ENCODE measurements around the gene ERBB4.

Gene ERBB4

DNA sequence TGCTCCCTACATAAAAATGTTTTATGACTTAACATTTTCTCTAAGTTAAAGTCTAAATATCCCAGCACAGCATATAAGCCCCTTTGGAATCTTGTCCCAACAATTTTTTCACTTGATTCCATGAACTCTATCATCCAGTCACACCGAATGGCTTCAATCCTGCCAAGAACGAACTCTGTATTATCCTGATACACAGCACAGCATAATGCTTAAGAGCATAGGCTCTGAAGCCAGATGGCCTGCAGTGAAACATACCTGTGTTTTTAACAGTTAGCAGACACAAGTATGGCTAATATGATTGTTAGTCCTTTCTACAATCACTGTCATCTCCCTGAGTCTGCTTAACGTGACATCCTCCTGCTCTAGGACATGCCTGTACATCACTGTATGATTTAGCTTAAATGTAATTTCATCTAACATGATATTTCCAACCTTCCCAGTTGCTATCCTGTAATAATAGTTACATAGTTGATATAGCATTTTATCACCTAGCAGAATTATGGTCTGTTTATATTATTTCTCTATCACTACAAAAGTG lies 669.5 kb downstream of the ERBB4 start:
- DNase-seq = no peak

DNA sequence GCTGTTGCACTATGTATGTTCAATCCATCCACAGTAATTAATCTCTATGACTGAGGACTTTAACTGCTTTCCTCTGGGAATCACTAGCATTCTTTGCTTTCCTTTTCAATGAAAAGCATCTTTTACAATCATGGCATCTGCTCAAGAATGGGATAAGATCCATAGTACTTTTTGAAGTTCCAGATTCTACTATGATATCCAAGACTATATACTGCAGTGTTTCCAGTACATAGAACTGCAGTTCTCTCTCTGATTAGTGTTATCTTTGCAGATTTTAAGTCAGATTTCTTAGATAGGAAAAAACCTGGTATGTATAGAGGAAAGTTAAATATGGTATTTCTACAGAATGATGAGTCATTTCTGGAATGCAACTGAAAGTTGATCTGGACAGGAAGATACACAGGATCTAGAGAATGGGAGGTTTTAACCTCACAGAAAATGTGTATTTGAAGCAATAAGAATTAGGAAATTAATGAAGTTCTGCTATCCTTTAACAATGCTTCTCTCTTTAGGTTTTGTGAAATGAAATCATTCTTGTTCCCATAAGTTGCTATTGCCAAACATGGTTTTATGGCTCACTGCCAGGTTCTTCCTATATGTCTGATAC lies 670.7 kb downstream of the ERBB4 start:
- DNase-seq = no peak

DNA sequence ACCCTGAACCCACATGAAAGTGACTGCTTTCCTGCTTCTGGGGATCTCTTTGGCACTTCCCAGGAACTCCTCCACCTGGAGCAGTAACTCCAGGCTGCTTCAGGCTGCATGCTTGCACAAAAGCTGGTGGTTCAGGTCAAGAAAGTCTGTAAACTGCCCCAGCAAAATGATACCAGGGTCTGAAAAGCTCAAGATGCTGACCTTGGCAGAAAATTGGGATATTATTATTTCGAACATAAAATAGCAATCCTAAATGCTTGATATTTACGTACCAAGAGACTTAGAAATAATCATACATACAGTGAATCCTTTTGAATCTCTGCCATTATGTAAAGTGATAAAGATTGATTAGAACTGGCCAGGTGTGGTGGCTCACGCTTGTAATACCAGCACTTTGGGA lies 674.3 kb downstream of the ERBB4 start:
- DNase-seq = no peak

DNA sequence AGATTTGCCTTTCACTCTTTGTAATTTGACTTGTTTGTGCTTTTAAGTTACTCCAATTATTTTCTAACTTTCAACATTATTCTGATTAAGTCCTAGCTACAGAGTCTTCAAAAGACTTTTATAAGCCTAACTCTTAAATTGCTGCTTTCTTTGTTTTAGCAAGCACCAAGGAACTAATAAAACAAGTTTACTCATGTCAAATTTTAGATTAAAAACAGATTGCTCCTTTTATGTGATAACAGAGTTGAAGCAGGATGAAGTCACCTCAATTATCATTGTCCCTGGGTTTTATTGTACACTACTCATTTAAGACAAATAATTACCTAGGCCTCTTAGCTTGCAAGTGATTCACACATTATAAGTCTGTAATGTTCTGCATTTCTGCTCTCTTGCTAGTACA lies 678.4 kb downstream of the ERBB4 start:
- DNase-seq = no peak

DNA sequence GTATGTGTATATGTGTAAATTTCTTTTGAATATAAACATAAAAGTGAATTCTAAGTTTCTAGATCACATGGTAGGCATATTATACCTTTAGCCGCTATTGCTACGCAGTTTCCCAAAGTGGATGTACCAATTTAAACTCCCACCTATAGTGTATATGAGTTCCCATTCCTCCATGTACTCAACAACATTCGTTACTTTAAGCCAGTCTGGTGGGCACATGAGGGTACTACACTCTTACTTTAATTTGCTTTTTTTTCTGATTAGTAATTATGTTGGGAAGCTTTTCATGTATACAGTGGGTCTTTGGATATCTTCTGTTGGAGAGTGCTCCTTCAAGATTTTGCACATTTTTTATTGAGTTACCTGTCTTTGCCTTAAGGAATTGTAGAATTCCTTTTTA lies 683.8 kb downstream of the ERBB4 start:
- no peak for DNase-seq

DNA sequence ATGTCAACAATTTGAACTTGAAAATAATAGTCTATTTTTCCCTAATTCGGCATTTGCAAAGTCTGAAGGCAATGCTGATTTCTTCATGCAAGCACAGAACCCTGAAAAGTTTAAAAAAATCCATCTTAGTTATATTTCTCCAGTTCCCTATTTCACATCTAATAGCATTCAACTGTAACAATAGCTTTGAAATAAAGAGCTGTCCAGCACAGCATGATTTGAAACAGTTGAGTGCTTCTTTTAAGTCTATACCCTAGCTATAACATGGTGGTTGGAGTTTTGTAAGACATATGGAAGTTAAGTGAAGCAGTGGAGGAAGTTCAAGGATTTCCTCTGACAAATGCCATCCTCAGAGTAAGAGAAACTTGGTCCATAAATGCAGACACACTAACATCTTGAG lies 691.9 kb downstream of the ERBB4 start:
- DNase-seq = no peak

DNA sequence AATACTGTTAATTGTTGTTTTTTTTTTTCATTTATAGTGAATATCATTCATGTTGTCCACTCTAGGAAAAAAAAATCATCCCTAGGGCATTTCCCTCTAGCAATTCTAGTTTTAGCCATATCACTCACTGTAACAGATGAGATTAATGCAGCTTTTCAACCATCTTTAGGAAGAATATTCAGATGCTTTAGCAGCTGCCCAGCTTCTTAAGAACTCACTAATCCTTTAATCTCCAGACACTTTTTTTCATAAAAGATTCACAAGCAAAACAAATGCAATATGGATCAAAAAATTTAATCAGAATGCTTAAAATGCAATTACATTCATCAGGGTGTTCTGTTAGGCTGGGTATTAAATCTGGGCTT lies 692.6 kb downstream of the ERBB4 start:
- no peak for DNase-seq

DNA sequence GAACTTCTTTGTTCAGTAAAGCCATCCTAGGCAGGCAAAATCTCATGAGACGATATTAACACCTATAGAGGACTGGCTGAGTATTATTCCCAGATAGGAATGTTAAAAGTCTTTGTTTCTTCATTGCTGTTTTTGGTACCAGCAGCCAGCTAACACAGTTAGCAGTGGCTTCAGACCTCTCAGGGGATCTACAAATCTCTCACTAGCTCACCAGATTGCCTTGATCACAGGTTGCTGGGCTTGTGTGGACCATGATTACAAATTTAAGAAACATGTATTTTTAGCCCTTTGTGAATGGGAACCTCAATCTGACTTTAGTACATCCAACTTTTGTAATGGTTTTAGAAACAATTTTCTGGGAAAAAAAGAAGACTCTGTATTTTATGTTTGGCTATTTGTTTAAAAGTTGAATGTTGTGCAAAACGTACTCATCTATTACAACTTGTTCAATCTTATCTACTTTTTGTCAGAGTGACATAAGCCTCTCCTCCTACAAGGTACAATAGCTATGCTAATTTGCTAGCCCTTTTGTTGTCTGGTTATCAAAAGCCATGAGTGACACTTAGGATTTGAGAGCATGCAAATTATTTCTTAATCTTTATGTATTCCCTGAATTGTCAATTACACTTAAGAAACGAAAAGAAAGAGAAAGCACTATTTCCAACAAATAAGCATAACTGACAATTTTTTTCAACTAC lies 693.1 kb downstream of the ERBB4 start:
- DNase-seq = no peak

DNA sequence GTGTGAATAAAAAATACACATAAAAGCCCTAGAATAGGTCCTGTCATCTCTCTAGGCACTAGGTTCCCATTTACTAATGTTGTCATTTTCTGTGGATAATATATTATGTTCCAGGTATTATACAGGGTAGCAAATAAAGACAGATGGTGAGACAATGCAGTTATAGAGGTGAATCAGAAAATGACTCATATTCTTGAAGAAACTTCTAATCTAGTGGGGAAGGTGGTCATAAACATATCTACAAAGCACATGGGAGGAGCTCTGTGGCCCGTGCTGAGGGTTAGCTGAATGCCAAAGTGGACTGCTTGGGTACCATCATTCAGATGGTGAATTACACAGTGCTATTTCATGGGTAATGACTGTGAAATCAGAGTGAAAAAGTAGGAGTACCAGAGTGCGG lies 700.9 kb downstream of the ERBB4 start:
- DNase-seq = no peak

DNA sequence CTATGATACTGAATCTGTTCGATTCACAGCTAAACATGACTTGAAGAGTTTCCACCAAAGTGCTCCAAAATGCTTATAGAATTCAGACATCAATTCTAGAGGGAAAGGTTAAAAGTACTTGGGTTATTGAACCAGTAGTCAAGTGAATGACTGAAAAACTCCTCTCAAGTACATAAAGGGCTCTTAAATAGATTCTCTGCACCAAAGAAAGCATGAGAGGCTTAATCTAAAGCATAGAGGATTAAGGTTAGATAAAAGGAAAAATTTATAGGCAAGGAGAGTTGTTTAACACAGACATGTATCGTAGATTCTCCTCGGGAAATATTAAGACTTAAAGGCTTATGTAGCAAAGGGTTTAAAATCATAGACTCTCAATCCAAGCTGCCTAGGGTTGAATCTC lies 701.4 kb downstream of the ERBB4 start:
- DNase-seq = no peak

DNA sequence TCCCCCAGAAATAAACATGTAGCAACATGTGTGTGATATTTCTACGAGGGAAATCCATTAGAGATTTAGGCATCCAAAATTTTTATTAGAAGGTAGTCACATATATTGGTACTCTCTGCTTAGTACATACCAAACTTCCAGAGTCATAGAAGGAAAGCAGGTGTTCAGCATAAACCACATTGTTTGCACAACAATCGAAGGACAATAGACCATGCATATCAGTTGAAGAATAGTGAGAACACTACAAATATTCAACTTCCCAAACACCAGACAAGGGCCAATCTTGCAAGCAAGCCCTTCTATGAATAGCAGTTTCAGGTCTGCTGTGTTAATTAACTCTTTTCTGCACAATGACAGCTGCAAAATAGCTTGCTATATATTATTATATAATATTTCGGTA lies 702.2 kb downstream of the ERBB4 start:
- DNase-seq = no peak

DNA sequence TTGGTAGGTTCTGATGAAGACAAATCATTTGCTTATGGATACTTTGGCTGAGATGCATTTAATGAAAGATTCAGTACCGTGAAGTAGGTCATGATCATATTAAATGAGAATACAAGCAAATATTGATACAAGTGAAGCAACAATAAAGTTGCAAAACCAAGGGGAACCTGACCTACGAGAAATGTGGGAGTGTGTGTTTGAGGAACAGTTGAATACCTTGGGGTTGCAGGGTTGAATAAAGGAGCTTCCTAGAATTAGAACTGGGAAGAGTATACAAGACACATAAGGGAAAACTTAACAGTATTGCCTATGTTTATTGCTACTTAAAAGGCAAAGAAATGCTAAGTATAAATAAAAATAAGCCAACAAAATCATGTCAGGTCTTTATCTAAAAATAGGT lies 702.9 kb downstream of the ERBB4 start:
- no peak for DNase-seq

DNA sequence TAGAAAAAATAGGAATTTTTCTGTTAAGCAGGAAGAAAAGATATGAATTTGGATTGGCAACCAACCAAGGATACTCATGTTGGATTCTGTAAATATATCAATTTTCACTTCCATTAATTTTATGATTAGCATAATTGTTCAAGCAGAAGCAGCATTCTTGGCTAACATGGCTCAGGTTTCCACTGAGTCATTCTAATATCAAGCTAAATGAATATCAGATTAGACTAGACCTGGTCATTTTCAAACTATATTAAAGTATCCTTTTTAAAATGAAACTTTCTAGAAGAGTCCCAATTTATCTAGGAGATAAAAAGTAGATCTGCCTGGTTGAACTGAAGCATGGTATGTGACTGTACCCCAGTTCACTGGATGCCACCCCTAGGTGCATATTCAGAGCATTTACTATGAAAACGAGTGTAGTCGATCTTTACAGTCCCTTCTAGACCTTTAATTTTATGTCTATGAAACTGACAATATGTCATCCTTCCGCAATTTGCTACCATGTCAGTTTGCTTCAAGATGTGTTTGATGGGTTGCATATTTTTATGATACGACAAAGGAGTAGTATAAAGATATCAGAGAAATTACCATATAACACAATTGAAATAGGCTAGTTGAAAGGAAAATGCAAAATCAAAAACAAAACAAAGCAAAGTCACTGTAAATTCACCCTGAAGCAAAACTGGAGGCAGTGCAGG lies 704.9 kb downstream of the ERBB4 start:
- no peak for DNase-seq

DNA sequence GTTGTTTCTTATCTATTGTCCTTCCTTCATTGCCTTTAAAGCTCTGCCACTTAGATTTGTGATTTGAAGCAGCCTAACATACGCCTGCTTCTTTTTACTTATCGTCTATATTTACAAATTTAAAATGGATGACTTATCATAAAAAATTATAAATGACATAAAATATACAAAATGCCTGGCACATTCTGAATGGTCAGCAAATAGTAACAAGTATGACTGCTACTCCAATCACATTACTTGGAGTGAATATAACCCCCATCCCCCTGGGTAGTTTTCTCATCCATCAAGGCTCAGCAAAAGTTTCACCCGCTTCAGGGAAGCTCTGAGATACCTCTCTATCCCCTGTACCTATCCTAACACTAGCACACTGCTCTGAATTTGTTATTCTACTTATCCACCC lies 708.9 kb downstream of the ERBB4 start:
- DNase-seq = no peak

DNA sequence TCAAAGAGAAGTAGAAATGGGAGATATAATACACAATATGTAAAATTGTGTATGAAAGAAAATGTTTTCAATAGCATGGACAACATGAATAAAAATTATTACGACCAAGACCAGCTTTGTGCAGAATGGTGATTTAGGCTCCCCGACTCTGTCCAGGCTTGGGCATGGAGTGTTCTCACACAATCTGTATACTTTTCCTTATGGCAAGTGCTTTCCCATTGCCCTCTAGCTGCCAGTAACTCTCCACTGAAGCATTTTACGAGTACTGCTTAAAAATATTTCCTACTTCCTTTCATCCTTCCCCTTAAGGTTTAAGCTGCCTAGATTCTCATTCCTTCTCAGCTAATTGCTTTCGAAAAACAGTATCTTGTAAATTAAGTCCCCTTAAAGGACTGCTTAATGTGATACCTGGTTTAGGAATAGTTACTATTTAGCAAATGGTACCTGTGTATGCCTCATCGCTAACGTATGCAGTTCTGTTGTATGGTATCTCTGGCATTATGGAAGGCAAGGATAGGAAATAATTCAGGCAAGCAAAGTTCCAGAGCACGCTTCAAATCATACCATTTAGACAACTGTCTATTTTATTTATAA lies 714.6 kb downstream of the ERBB4 start:
- DNase-seq = no peak

DNA sequence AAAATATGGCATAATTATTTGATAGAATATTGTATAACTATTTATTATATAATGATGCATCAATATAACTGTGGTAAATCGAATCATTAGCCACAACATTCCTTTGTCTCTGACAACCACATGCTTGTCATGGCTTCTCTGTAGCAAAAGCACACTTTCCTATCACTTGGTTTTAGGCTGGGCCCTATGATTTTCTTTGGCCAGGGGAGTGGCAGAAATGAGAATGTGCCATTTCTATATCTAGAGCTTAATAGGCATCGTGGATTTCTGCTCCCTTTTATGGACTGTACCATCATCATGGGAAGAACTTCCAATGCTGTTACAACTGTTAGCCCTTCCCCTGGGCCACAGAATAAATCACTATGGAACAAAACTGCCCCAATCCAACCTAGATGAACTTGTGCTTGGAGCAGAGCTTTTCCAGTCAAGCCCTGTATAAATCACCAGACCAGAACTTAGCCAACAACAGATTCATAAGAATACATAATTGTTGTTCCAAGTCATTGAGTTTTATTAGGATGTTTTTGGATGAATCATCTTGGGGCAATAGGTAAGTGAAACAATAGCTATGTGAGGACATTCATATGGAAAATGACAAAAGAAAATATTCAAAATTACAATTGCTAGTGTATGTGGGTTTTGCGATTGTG lies 715.8 kb downstream of the ERBB4 start:
- no peak for DNase-seq

DNA sequence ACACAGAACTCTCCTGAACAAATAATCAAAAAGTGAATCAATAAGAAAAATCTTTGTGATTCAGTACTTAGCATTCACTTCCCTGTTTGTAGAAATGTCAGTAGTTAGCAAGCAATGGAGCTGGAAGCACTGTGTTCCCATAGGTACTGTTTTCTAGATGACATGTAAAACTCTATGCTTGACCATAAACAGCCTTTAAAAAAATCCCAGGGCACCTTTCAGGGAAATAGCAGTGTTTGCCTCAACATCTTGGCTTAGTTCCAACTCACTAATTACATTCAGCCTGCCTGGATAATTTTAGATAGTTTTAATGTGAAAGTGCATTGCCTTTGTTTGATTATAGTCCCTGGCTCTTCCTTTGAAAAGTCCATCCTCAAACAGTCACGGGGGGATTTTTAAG lies 721.8 kb downstream of the ERBB4 start:
- DNase-seq = no peak

DNA sequence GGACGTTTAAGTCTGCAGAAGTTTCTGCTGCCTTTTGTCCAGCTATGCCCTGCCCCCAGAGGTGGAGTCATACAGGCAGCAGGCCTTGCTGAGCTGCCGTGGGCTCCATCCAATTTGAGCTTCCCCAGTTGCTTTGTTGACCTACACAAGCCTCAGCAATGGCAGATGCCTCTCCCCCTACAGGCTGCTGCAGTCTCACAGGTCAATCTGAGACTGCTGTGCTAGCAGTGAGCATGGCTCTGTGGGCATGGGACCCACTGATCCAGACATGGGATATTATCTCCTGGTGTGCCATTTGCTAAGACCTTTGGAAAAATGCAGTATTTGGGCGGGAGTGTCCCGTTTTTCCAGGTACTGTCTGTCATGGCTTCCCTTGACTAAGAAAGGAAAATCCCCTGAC lies 726.0 kb downstream of the ERBB4 start:
- DNase-seq = no peak

DNA sequence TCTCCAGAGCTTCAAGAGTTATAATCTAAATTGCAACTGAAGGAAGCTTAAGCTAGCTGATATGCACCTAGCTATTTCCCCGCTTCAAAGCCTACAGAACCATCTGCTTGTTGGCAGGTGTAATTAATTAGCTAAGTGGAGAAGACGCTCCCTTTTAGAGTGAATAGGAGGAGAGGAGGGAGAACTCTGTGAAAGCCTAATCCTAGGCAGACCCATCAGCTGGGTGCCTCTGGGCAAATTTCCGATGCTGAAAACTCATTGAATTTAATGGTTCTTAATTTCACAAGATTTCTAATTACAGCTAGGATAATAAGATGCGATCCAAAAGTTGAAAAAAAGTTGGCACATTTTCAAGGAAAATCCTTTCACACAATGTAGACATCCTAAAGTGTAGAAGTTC lies 735.9 kb downstream of the ERBB4 start:
- DNase-seq = no peak

DNA sequence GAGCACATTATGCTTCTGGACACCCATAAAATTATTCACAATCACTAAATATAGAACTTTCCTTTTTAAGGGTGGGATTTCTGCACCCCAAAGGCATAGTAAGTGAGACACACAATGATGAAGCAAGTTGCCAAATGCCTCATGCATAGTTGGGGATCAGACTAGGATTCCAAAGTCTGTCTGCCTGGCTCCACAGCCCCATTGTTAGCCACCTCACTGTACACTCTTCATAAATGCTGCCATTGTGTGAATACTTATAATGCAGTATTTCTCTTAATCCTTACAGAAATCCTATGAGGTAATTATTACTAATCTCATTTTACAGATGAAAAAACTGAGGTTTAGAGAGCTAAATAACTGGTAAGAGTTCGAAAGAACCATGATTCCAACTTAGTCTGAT lies 738.6 kb downstream of the ERBB4 start:
- DNase-seq = no peak

DNA sequence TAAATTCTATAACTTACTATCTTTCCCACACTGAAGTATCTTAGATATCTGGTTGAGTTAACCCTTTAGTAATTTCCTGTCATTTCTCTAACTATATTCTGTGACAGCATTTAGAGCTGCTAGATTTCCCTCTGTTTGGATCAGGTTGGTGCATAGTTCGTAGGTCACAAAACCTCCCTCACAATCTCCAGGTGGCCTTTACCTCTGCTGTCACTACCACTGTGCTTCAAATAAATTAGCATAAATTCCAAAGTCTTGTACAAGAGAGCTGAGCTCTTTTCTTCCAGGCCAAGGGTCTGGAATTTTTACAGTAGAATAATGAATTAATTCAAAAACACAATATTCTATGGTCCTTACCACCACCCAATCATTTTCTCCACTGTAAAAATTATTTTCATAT lies 739.7 kb downstream of the ERBB4 start:
- DNase-seq = no peak

DNA sequence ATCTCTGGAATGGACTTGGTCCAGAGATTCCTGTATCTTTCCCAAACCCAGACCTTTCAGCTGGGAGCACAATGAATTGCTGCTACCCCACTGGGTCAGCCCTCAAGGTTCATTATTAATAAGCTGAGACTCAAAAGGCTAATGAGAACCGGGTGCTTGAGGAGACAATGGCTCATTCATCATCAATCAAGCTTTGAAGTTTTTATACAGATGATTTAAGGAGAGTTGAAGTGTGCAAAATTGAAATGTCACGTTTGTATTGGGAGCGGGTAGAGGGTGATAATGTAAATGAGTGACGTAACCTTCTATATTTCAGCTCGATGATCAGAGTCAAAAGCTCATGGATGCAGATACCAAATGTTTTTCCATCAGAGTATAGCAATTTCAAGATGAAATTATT lies 744.9 kb downstream of the ERBB4 start:
- DNase-seq = no peak

DNA sequence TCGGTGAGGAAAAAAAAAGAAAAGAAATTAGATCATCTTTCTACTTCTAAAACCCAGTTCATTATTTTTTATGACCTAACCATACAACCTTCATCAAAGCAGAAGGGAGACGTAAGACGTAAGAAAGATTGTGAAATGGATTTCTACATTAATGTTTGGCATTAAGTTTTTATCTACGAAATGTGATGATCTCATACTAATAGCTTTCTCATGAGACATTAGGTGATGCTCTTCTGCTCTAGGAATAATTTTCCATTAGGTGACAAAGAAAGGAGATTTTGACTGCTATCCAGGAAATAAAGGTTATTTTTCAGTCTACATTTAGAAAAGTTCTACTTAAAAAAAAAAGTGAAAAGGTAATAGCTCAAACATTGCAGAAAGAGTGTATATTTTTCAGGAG lies 748.6 kb downstream of the ERBB4 start:
- no peak for DNase-seq

Measured in right forelimb (tissue), 1 donor.